22Rv1 (cell line): ENCODE data around the gene SFXN5.

ENCODE experiments used
- ZFX ChIP-seq: fragments of 450-650 bp; IDR thresholded peaks from 2 replicates; pipeline ENCODE4 v1.6.1; 2017; ENCODE audit warnings: antibody characterized with exemption, borderline replicate concordance
- TF ChIP-seq, protein P1 (sequence below): fragments of 450-650 bp; IDR thresholded peaks from 2 replicates; pipeline ENCODE4 v1.5.1; 2017; ENCODE audit warnings: mild to moderate bottlenecking

DNA sequence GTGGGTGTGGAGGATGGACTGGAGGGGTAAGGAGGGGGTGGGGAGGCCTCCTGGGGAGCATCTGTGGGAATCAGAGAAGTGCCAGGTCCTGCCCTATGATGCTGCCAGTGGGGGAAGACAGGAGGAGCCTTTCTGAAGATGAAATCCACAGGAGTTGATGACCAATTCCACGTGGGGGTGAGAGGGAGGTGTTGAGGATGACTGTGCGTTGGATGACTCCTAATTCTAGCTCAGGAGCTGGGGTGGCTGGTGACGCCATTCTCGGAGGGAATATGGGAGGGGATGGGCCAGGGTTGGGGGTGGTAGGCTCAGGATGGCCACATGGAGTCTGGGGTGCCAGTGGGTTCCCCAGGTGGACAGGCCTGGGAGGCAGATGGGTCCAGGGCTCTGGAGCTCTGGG is 121.9 kb downstream of the SFXN5 start:
- TF ChIP-seq, protein P1, sequence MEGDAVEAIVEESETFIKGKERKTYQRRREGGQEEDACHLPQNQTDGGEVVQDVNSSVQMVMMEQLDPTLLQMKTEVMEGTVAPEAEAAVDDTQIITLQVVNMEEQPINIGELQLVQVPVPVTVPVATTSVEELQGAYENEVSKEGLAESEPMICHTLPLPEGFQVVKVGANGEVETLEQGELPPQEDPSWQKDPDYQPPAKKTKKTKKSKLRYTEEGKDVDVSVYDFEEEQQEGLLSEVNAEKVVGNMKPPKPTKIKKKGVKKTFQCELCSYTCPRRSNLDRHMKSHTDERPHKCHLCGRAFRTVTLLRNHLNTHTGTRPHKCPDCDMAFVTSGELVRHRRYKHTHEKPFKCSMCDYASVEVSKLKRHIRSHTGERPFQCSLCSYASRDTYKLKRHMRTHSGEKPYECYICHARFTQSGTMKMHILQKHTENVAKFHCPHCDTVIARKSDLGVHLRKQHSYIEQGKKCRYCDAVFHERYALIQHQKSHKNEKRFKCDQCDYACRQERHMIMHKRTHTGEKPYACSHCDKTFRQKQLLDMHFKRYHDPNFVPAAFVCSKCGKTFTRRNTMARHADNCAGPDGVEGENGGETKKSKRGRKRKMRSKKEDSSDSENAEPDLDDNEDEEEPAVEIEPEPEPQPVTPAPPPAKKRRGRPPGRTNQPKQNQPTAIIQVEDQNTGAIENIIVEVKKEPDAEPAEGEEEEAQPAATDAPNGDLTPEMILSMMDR = no peak
- TF ChIP-seq ZFX = no peak
